GM12801 (cell line): ENCODE data around the gene CDK4.
A peak's percentile ranks its signal among the peaks of the same experiment; 100 is the strongest.

ENCODE experiments used
- TF ChIP-seq, protein P1 (sequence below): IDR thresholded peaks from one replicate; pipeline ENCODE4 v1.5.1; 2011; ENCODE audit warnings: control low read depth; ENCODE audit not compliant: insufficient read length; ENCODE audit errors: extremely low read depth

CDK4 gene

GRCh38 chr12:57743769-57744168 lies 8.3 kb downstream of the CDK4 start:
- TF ChIP-seq, protein P1, sequence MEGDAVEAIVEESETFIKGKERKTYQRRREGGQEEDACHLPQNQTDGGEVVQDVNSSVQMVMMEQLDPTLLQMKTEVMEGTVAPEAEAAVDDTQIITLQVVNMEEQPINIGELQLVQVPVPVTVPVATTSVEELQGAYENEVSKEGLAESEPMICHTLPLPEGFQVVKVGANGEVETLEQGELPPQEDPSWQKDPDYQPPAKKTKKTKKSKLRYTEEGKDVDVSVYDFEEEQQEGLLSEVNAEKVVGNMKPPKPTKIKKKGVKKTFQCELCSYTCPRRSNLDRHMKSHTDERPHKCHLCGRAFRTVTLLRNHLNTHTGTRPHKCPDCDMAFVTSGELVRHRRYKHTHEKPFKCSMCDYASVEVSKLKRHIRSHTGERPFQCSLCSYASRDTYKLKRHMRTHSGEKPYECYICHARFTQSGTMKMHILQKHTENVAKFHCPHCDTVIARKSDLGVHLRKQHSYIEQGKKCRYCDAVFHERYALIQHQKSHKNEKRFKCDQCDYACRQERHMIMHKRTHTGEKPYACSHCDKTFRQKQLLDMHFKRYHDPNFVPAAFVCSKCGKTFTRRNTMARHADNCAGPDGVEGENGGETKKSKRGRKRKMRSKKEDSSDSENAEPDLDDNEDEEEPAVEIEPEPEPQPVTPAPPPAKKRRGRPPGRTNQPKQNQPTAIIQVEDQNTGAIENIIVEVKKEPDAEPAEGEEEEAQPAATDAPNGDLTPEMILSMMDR, result no peak

DNA sequence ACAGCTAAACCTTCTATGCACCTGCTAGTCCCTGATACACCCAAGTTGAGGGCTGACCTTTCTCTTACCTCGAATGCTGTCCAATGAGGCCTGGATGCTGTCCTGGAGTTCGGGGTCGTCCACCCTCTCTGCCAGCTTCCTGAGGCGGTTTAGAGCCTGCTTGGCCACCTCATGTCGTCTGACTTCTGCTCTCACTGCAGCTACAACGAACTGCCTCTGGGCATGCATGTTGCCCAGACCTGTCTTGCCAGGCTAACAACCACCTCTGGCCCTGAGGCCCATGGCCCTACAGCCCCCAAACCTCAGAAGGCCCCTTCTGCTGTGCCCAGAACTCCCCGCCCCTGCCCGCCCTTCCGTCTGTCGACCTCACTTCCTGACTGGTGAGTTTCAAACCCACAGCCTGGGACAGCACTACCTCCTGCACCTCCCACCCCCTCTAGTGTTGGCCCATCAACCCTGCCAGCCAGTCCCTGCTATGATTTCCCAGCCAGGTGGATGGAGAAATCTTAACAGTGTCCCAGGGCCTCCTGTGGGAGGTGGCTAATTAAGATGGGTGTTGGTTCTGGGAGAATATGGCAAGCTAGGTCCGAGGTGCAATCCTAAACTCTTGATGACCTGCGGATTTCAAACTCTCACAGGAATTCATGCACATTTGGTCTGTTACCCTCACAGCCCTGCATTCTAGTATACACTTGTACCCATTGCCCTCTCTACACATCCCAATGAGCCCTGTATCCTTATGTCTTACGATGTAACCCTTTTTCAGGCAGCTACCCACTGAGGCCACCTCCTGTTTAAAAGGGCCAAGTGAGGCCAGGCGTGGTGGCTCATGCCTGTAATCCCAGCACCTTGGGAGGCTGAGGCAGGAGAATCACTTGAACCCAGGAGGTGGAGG lies 10.0 kb downstream of the CDK4 start:
- TF ChIP-seq, protein P1, result peak; percentile 8

DNA sequence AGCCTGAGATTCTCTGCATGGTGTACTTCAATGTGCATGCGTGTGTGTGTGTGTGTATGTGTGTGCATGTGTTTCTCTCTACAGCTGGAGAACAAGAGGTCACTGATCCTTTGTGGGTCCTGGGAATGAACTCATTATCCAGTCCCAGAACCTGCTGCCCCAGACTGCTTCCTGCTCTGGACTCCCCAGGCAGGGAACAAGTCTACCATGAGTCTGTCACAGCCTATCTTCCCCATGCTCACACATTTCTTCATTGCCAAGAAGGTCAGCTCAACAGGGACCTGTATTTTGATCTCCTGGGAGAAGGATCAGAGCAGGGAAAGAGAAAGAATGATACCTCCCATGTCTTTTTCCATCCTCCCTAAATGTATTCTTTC lies 10.7 kb downstream of the CDK4 start:
- TF ChIP-seq, protein P1, result no peak

DNA sequence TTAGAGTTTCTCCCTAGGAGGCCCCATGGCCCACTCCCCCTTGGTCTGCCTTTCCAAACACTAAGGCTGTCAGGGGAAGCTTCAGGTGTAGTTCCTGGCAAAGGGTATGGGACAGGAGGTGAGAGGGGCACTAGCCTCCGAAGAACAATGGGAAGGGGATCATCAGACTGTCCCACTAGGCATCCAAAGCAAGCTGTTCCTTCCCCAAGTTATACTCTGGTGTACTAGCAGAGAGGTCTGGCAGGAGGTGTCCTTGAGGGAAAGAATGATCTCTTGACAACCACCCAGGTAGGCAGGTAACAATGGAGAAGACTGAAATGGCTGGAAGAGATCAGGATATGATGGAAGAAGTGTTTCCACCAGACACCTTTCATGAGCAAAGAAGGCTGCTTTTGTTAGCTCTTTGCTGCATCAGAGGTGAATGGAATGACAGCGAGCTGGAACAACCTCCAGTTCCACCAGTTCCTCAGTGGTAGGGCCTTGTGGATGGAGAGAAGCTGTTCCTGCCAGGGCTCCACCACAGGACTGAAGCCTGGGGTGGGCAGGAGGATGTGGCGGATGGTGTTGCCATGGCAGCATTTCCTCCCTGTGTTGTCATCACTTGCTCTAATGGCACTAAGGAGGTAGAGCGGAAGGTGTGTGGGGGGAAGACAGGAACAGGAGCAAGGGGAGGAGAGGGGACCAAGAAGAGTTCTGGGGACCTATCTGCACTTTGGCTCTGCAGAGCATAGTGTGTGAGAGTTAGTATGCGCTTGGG lies 11.3 kb downstream of the CDK4 start:
- TF ChIP-seq, protein P1, result no peak

DNA sequence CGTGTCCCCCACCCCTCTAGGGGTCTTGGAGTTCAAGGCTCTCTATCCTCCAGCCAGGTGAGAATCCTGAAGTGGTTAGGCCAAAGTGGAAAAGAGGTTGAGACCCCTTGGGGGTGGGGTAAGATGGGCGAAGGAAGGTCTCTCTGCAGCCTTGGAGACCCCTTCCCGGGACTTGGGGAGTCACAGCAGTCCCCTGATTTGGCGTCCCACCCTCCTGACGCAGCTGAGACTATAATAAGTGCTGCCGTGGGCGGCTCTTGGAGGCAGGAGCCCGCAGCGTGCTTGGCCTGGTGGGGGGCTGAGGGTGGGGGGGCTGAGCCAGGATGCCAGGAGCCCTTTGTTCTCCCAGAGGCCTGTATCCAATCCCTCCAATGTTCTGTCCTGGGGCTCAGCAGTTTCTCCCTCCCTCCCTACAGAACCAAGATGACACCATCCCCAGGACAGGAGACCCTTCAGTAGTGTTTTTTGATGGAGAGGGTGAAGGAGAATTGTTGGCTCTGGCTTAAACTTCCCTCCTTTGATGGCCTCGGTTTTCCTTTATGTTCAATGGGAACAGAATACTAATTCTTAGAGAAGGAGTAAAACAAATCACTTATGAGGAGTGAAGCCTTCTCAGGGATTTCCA lies 12.1 kb downstream of the CDK4 start:
- TF ChIP-seq, protein P1, result no peak

GRCh38 chr12:57739387-57739786 lies 12.7 kb downstream of the CDK4 start:
- TF ChIP-seq, protein P1, result no peak

DNA sequence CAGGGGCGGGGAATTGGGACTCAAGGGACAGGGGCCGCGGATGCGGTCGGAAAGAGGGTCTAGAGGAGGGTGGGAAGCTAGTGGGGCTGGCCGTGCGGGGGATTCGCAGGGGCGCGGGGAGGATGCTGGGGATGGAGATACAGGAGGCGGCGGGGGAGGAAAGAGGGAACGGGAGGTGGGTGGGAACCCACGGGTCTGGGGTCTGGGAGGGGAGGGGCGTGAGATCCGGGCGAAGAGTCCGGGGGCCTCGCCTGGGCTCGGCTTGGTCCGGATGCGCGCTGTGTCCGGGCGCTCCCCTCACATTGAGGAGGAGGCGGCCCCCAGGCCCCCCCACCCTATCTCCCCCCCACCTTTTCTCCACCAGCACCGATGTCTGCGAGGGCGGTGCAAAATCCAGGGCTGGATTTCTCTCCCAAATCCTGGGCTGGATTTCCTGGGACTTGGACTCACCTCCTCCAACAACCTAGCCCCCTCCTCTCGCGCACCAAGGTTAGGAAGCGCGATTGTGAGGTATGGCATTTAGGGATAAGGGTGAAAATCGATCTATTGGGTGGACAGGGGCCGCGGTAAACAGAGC lies 13.4 kb downstream of the CDK4 start, which contains the start of gene AGAP2:
Gene AGAP2, minus strand, starts transcription at position 82 of the 577 bp plus-strand sequence. CDS start 496 bp downstream, outside the sequence.
- TF ChIP-seq, protein P1, result no peak
